Transverse colon (tissue), 4 donors: ENCODE data around the gene RASSF3.
"Not testable (repeated sequence)": the region's sequence is repeated elsewhere in the genome, so short reads cannot be mapped to it uniquely, and the experiment has no call there.

Experiments used
- CTCF ChIP-seq, 5 experiments: fragments of 200-600 bp in 3 of 5; fragments of 450-650 bp in 2 of 5; sonication (generic) in 3 of 5; IDR thresholded peaks; 1 replicate in 2 of 5; 2 replicates in 3 of 5; pipeline ENCODE4 v1.5.1; 2016 to 2017; ENCODE audit warnings: antibody characterized with exemption in 5 of 5, inconsistent platforms in 3 of 5, mild to moderate bottlenecking in 2 of 5, moderate library complexity in 1 of 5
- EP300 ChIP-seq: sonication (generic); formaldehyde crosslinking; IDR thresholded peaks from one replicate; pipeline ENCODE4 v1.6.1; 2017; ENCODE audit warnings: antibody characterized with exemption, low read depth
- POLR2AphosphoS5 ChIP-seq, 3 donors: sonication (generic); formaldehyde crosslinking; IDR thresholded peaks; one replicate each; pipeline ENCODE4 v1.6.1; 2016; ENCODE audit warnings: antibody characterized with exemption in 3 of 3

DNA sequence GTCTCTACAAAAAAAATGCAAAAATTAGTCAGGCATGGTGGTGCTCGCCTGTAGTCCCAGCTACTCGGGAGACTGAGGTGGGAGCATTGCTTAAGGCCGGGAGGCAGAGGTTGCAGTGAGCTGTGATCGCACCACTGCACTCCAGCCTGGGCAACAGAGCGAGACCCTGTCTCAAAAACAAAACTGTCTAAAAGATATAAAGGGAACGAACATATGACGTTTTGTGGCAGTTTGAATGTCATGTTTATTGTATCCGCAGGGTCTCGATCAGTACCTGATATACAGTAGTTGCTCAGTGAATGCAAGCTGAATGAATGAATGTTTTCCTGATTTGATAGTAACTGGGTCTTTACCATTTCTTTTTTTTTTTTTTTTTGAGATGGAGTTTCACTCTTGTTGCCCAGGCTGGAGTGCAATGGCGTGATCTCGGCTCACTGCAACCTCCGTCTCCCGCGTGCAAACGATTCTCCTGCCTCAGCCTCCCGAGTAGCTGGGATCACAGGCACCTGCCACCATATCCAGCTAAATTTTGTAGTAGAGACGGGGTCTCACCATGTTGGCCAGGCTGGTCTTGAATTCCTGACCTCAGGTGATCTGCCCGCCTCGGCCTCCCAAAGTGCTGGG, 3.6 kb downstream of the RASSF3 start:
- not testable (repeated sequence) for TF ChIP-seq CTCF (IDR thresholded peaks at IDR 0.05); POLR2AphosphoS5 (IDR thresholded peaks at IDR 0.05); EP300
